Brain microvascular endothelial cell (primary cell): Measurements from ENCODE around the gene KCNG1.

ENCODE experiments used
- DNase-seq: peaks from one replicate; pipeline ENCODE4 v3.0.0-alpha.2; 2020
- H3K27ac ChIP-seq: fragments of 250-450 bp; sonication (Bioruptor Pico); 2 replicates; pipeline ENCODE4 v1.5.1; 2020; ENCODE audit warnings: mild to moderate bottlenecking, moderate library complexity
- H3K27me3 ChIP-seq: fragments of 250-450 bp; sonication (Bioruptor Pico); replicated peaks from 2 replicates; pipeline ENCODE4 v1.5.1; 2020; ENCODE audit warnings: mild to moderate bottlenecking
- H3K36me3 ChIP-seq: fragments of 250-450 bp; sonication (Bioruptor Pico); replicated peaks from 2 replicates; pipeline ENCODE4 v1.5.1; 2020; ENCODE audit warnings: mild to moderate bottlenecking
- H3K4me3 ChIP-seq: 2 replicates; pipeline ENCODE4 v1.5.1; 2011; ENCODE audit warnings: low read depth, mild to moderate bottlenecking, control low read depth, low read length, moderate library complexity
- CTCF ChIP-seq: IDR thresholded peaks from 2 replicates; pipeline ENCODE4 v1.5.1; 2011; ENCODE audit warnings: low read depth, mild to moderate bottlenecking, moderate library complexity, low read length, control low read depth, inconsistent platforms; ENCODE audit errors: missing control alignments
- in situ Hi-C: cut with HindIII; loops from 2 replicates; pipeline ENCODE4 v1.10.0; 2017; ENCODE audit warnings: low sequenced_read_pairs, low pct_ligation_motif_present

KCNG1 gene

GRCh38 chr20:51042657-51043247 is 19.8 kb upstream of the KCNG1 start:
- no peak overlapping the region for H3K27ac ChIP-seq
- TF ChIP-seq CTCF = peak; percentile 51
- no peaks in the 10 kb centered on the region for H3K36me3 ChIP-seq
- H3K27me3 ChIP-seq = no peaks in the 10 kb centered on the region
- DNase-seq = no peak
- in situ Hi-C loops = no loop called here
- H3K4me3 ChIP-seq = no peak overlapping the region

DNA sequence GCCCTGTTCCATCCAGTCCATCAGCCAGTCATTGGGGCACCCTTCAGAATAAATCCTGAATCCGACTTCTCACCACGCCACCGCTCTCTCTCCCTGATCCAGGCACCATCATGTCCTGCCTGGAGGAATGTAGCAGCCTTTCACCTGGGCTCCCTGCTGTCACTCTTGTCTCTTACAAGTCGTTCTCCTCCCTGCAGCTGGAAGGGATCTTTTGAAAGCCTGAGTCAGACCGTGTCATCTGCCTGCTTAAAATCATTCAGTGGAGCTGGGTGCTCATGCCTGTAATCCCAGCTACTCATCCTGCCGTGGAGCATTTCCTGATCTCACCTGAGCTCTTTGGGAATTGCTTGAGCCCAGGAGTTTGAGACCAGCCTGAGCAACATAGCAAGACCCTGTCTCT is 19.2 kb upstream of the KCNG1 start:
- no peak for TF ChIP-seq CTCF
- Histone ChIP-seq H3K4me3 (no peak overlapping the region), H3K27ac (no peak overlapping the region), H3K27me3 (no peaks in the 10 kb centered on the region), H3K36me3 (no peaks in the 10 kb centered on the region)
- no peak for DNase-seq
- in situ Hi-C loops = no loop called here

- no peaks in the 10 kb centered on the region for H3K27me3 ChIP-seq
- no peak overlapping the region for H3K27ac ChIP-seq
- no peak for DNase-seq
- H3K36me3 ChIP-seq = no peaks in the 10 kb centered on the region
- H3K4me3 ChIP-seq = no peak overlapping the region
- in situ Hi-C loops = no loop called here
- no peak for TF ChIP-seq CTCF
These were observed 14.7 kb upstream of the KCNG1 start for GRCh38 chr20:51037532-51038115.

DNA sequence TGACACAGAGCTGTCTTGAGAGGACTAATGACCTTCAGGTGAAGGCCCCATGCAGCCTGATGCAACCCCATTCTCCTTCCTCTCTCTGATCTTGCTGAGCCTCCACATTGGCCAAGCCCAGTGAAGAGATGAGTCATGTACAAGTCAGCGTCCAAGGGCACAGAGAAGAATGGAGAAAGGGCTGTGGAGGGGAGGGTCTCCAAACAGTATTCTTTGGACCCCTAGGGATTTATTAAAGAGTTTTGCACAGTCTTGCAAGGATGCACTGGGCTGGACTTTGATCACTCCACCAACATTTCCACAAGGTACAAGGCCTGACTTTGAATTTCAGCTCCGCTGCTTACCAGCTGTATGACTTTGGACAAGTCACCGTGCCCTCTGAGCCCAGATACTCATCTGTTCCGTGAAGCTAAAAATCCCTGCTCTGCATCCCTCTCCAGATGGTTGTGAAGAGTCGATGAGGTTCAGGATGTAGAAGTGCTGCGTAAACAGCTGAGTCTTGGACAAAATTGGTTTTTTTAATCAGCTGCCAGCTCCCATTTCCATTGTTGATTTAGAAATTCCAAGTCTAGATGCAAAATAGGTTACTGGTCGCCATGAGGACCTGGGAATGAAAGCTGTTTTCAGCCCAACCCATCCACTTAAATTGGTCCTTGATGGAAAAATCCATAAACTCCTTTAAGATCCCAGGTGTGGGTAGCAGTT is 14.1 kb upstream of the KCNG1 start:
- TF ChIP-seq CTCF = no peak
- Histone ChIP-seq H3K27me3 (no peaks in the 10 kb centered on the region), H3K4me3 (no peak overlapping the region), H3K36me3 (no peaks in the 10 kb centered on the region), H3K27ac (no peak overlapping the region)
- no peak for DNase-seq
- in situ Hi-C loops = no loop called here

- Histone ChIP-seq H3K27me3 (no peaks in the 10 kb centered on the region), H3K36me3 (no peaks in the 10 kb centered on the region), H3K4me3 (no peak overlapping the region), H3K27ac (no peak overlapping the region)
- in situ Hi-C loops = no loop called here
- no peak for DNase-seq
- TF ChIP-seq CTCF = no peak
These were observed 13.3 kb upstream of the KCNG1 start for GRCh38 chr20:51036226-51036625.
